Activated T-cell treated with anti-CD3 and anti-CD28 coated beads for 4 hours (primary cell): Measurements from ENCODE around the gene ARMH1.

Source experiments
- DNase-seq: peaks from one replicate; pipeline ENCODE4 v3.0.0-alpha.2; 2020

ARMH1 gene

GRCh38 chr1:44674113-44675000 is at the start of gene ARMH1, which contains the start of gene TMEM53:
TSS of gene ARMH1 (plus strand) at chr1:44674714. CDS start at chr1:44689698, 14,984 bp downstream.
TSS of gene TMEM53 (minus strand) at chr1:44674481. CDS start at chr1:44674391, 90 bp downstream.
- peak; percentile 92 for DNase-seq

GRCh38 chr1:44625348-44625747 is 49.2 kb upstream of the ARMH1 start:
- DNase-seq = no peak

DNA sequence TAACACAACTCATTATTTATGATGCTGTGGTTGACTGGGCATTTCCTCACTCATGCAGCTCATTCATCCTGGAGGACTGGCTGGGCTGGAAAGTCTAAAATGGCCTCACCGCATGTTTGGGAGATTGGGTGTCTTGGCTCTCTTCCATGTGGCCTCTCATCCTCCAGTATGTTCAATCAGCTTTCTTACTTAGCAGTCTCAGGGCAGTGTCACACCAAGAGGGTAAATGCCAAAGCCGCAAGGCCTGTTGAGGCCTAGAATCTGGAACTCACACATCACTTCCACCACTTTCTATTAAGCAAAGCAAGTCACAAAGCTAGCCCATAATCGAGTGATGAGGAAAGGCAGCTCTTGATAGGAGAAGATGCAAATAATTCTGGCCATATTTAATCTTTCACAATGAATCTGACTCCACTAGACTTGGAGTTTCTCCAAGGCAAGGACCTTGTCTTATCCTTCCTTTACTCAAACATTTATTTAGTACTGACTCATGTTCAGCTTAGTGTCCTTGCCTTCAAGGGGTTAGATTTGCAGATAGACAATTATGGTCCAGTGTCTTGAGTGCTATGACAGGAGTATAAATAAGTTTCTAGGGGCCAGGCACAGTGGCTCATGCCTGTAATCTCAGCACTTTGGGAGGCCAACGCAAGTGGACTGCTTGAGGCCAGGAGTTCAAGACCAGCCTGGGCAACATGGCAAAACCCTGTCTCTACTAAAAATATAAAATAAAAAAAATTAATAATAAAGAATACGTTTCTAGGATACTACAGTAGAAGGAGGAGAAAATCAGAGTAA is 45.4 kb upstream of the ARMH1 start:
- DNase-seq = no peak

DNA sequence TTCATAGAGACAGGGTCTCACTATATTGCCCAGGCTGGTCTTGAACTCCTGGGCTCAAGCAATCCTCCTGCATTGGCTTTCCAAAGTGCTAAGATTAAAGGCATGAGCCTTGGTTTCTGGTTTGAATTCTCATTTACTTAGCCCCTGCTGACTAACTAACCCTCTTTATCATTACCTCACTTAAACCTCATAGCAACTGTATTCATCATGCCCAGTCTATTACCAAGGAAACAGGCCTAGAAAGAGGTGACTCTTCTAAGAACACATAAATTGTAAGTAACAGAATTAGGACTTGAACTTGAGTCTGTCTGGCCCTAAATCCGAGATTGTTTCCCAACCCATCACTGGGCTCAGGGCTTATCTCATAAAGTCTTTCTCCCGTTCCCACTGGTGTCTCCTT is 44.4 kb upstream of the ARMH1 start:
- DNase-seq = no peak

DNA sequence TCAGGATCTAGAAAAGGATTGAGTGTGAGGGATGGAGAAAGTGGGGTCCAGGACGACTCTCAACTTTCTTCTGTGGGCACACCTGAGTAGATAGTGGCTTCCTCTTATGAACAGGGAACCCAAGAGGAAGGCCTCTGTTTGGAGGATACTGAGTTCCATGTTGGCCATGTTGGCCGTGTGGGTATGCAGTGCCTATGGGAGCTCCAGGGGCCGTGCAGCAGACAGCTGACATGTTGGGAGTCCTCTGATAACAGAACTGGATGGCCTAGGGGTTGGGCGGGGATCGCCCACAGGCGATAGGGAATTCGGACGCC is 43.2 kb upstream of the ARMH1 start:
- DNase-seq = no peak

DNA sequence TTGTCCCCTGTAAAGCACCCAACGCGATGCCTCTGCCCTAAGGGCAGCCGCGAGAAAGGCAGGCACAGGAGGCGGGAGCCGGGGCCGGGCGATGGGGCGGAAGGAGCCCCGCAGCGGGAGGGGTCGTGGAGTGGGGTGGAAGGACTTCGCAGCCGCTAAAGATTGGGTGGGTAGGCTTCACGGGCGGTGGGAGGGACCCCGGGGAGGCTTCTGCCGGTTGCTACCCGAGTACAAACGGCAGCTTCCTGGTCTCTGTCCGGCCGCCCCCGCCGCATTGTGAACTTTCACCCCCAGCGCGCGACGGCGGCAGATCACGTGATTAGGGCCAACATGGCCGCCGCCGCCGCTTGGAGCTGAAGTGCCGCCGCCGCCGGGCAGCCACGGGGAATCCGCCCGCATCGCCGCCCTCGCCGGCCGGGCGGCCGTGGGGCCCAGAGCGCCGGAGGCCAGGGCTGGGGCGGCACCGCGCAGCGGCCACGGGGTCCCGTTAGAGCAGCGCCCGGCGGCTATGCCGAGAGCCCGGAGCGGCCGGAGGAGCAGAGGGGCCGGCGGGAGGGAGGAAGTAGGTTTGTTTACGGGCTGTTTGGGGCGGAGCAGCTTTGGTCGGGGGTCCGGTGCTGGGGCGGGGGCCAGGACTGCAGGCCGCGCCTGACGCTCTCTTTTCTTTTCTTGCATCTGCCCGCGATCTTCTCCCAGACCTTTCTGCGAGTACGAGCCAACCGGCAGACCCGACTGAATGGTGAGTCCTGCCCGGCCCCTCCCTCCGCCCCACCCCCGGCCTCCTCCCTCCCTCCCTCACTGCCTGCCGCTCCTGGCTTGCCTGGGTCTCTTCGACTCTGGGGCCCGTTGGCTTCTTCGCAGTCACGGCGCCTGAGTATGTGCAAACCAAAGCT is 42.6 kb upstream of the ARMH1 start:
- peak; percentile 88 for DNase-seq

DNA sequence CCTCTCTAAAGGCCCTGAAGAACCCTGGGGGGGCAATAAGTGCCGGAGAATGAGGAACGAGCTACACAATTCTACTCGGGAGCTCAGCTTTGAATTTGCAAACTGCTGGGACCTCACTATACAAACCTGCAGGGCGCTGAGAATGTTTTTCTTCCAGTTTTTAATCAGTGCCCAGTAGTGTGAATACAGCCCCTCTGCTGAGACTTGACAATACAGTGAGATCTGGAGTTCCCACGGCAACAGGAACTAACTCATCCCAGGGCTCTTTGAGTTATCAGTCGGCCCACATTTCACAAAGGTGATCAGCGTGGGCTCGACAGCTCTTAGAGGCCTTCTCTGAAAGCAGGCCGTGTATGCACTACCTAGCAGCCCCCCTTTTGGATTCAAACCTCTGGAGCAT is 41.9 kb upstream of the ARMH1 start:
- DNase-seq = no peak

- no peak for DNase-seq
These were observed 39.8 kb upstream of the ARMH1 start for GRCh38 chr1:44634606-44635189.

DNA sequence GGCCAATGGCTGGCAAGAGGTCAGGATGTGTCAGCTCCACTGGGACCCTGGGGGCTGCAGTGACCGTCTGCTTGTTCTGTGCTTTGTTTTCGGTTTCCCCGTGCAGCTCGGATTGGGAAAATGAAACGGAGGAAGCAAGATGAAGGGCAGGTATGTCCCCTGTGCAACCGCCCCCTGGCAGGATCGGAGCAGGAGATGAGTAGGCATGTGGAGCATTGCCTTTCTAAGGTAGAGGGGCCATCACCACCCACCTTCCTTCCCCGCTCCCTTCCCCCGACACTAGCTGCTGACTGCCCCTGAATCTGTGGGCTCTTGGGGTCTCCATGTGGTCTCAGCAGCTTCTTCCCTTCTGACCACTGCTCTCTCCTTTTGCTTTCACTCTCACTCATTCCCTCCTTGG is 39.1 kb upstream of the ARMH1 start:
- DNase-seq = no peak

- DNase-seq = no peak
These were observed 38.3 kb upstream of the ARMH1 start for GRCh38 chr1:44636083-44636687.

DNA sequence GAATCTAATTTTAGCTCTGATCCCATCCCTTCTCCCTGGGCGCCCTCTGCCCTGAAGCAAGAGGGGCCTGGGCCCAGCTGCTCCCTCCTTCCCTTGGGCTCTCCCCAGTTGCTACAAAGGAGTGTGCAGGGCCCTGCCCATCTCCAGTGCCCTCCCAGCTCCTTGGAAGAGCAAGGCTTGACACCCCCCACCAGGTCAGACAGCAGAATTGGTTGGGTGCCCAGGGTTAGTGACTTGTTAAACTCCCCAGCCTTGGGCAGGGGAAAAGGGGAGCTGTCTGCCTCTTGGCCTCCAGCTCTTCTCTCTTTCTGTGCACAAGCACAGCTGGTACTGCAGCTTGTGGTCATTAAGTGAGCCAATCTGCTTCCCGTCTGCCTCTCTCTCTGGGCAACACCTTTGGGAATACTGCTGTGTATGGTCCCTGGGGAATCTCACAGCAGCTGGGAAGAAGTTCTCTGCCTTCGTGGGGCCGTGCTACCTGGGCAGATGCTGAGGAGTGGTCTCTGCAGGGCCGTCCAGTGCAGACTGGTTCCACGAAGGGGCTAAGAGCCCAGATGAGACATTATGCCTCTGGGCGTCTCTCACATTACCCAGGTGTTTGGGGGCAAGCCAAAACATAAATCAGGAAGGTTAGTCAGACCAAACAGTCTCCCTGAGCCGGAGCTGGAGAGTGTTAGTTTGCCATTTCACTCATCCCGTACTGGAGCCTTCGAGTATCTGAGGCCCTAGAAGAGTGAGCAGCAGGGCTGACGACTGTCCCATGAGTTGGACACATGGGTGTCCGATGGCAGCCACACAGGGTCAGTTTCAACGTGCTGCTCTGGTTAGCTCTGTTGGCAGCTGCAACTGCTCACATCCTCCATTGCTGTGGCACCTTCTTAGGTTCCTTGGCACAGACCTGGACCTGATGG is 37.6 kb upstream of the ARMH1 start:
- no peak for DNase-seq

- DNase-seq = no peak
These were observed 36.7 kb upstream of the ARMH1 start for GRCh38 chr1:44637702-44638411.

- no peak for DNase-seq
These were observed 34.2 kb upstream of the ARMH1 start for GRCh38 chr1:44640200-44640853.

GRCh38 chr1:44641126-44642102 is 33.1 kb upstream of the ARMH1 start:
- DNase-seq = no peak

DNA sequence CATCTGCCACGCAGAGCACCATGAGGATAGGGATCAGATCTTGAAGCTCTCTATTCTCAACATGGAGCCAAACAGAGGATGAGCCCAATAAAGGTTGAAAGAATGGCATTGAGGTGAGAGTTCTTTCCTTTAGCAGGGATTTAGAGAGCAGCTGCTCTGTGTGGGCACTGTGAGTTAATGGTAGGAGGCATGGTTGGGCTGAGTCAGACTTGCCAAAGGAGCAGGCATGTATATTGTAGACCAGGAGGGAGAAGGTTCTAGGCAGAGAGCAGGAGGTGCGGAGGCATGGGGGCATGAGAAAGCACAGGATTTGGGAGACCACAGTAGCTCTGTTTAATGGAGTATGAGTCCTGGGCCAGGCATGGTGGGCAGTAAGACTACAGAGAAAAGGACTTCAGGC is 32.3 kb upstream of the ARMH1 start:
- DNase-seq = no peak

DNA sequence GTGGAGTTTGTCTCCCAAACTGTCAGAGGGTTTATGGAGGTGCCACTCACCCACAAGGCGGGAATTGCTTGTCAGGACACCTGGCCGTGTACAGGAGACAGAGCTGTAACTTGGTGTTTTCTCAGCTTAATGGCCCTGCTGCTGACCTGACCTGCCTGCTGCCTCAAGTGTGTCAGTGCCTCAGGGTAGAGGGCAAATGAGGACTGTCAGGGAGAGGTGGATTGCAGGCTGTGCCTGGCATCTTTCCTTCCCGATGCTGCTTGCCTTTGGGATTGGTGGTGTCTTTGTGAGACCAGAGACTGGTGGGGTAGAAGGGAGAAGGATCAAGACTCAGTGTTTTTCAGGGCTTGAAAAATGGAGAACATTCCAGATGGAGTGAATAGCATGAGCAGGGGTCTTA is 31.6 kb upstream of the ARMH1 start:
- DNase-seq = no peak

- no peak for DNase-seq
These were observed 30.7 kb upstream of the ARMH1 start for GRCh38 chr1:44643721-44644334.

DNA sequence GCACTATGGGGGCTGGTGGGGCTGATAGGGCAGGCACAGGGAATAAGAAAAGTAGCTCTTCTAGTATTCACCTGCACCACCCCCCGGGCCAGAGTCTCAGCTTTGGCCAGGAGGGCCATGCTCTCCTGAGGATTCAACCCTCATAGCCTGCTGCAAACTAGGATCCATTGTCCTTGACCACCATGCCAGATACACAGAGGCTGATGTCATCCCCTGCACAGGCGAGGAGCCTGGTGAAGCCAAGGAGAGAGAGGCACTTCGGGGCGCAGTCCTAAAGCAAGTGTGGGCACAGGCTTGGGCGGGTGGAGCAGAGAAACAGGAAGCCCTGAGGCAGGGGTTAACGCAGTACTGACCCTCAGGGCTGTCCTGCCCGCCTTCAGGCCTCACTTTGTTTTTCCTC is 29.7 kb upstream of the ARMH1 start:
- DNase-seq = no peak
